GM12892 (cell line): ENCODE data around the gene SRD5A1.

Source experiments
- POLR2A ChIP-seq: IDR thresholded peaks from 2 replicates; pipeline ENCODE4 v1.6.1; 2011; ENCODE audit warnings: low read depth, low read length, control low read depth
- POLR2AphosphoS5 ChIP-seq: IDR thresholded peaks from 2 replicates; pipeline ENCODE4 v1.6.1; 2011; ENCODE audit warnings: low read depth, low read length, control low read depth

DNA sequence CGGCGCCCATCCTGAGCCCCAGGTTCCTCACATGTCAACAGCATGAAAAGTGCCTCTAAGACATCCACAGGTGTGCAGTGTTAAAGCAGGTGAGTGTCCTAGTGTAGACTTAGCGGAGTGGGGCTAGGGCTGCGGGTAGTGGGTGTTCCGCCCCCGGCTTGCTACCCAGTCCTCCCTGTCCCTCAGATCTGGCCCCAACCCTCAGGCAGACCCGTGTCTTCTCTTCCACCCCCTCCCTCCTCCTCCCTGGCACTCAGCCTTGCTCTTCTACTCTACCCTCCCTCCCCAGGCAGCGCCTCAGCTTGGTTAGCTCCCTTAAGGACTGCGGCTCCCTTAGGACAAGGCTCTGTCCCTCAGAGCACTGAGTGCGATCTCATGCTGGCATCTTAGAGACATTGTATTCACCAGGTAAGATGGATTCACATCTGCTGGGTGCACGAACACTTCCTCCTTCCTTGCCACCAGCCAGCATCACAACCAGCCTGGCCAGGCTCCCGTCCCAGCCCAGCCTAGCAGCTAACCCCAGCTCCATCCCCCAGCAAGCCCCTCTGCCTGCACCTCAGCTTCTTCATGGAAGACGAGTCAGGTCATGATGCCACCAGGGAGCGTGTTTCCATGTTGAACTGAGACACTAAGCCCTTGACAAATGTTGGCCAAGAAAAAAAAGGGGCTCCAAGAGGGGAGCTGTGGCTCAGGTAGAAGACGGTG lies 47.1 kb upstream of the SRD5A1 start:
- TF ChIP-seq POLR2AphosphoS5, result no peak
- no peak for TF ChIP-seq POLR2A
